ENCODE measurements around the gene SHROOM3. TPM values are rescaled to one million over a fixed set of nuclear protein-coding genes. Genes with fewer than 3 reads are reported as not detected.

Gene SHROOM3
- polyA plus RNA-seq, 1 experiment, result 9.5 TPM

- Histone ChIP-seq H3K27ac (ENCODE audit: low read depth, low read length) (no peak overlapping the region), H3K9me3 (ENCODE audit: control insufficient read depth, insufficient read depth, low read length) (no peaks in the 10 kb centered on the region), H3K4me3 (ENCODE audit: low read depth, low read length) (no peak overlapping the region), H3K27me3 (ENCODE audit: control insufficient read depth, insufficient read depth, low read length) (no peaks in the 10 kb centered on the region)
- ChIA-PET POLR2A (no interaction called here), CTCF (interaction anchor here (1.3 to 1.4 kb wide), 2 partner anchors 242 to 528 kb away, joined by 4 to 5 read pairs; no protein-coding TSS in a partner anchor)
- TF ChIP-seq, protein P1, sequence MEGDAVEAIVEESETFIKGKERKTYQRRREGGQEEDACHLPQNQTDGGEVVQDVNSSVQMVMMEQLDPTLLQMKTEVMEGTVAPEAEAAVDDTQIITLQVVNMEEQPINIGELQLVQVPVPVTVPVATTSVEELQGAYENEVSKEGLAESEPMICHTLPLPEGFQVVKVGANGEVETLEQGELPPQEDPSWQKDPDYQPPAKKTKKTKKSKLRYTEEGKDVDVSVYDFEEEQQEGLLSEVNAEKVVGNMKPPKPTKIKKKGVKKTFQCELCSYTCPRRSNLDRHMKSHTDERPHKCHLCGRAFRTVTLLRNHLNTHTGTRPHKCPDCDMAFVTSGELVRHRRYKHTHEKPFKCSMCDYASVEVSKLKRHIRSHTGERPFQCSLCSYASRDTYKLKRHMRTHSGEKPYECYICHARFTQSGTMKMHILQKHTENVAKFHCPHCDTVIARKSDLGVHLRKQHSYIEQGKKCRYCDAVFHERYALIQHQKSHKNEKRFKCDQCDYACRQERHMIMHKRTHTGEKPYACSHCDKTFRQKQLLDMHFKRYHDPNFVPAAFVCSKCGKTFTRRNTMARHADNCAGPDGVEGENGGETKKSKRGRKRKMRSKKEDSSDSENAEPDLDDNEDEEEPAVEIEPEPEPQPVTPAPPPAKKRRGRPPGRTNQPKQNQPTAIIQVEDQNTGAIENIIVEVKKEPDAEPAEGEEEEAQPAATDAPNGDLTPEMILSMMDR (IDR thresholded peaks at IDR 0.05; ENCODE audit: low read depth, low read length), result no peak
- DNase-seq (ENCODE audit: low read depth, low spot score), result no peak
Measured at GRCh38 chr4:76515975-76516843, 81.2 kb downstream of the SHROOM3 start.

DNA sequence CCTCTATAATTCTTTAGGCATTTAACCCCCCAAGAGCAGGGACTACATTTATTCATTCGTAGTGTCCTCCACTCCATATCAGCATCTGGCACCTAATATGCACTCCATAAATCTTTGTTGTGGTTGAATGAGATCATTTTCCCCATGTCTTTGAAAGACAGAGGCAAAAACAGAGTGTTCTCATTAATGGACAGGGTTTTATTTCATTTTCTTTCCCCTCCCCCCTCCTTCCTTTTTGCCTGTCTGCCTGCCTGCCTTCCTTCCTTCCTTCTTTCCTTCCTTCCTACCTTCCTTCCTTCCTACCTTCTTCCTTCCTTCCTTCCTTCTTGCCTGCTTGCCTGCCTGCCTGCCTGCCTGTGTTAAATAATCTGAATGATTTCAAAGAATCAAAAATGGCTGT, 83.2 kb downstream of the SHROOM3 start:
- Histone ChIP-seq H3K27me3 (ENCODE audit: control insufficient read depth, insufficient read depth, low read length) (no peaks in the 10 kb centered on the region), H3K27ac (ENCODE audit: low read depth, low read length) (no peak overlapping the region), H3K9me3 (ENCODE audit: control insufficient read depth, insufficient read depth, low read length) (no peaks in the 10 kb centered on the region), H3K4me3 (ENCODE audit: low read depth, low read length) (no peak overlapping the region)
- ChIA-PET CTCF (interaction anchor here (3.4 kb wide), 1 partner anchor 14 kb away, joined by 14 read pairs; no protein-coding TSS in a partner anchor), POLR2A (no interaction called here)
- no peak for DNase-seq (ENCODE audit: low read depth, low spot score)
- TF ChIP-seq, protein P1 (IDR thresholded peaks at IDR 0.05; ENCODE audit: low read depth, low read length), result no peak

- TF ChIP-seq, protein P1 (IDR thresholded peaks at IDR 0.05; ENCODE audit: low read depth, low read length), result no peak
- no peaks in the 10 kb centered on the region for H3K9me3 ChIP-seq (ENCODE audit: control insufficient read depth, insufficient read depth, low read length)
- POLR2A ChIA-PET, result no interaction called here
- no peak overlapping the region for H3K4me3 ChIP-seq (ENCODE audit: low read depth, low read length)
- CTCF ChIA-PET, result no interaction called here
- H3K27me3 ChIP-seq (ENCODE audit: control insufficient read depth, insufficient read depth, low read length), result no peaks in the 10 kb centered on the region
- DNase-seq (ENCODE audit: low read depth, low spot score), result no peak
- H3K27ac ChIP-seq (ENCODE audit: low read depth, low read length), result no peak overlapping the region
Measured at GRCh38 chr4:76523593-76523992, 88.6 kb downstream of the SHROOM3 start.

DNA sequence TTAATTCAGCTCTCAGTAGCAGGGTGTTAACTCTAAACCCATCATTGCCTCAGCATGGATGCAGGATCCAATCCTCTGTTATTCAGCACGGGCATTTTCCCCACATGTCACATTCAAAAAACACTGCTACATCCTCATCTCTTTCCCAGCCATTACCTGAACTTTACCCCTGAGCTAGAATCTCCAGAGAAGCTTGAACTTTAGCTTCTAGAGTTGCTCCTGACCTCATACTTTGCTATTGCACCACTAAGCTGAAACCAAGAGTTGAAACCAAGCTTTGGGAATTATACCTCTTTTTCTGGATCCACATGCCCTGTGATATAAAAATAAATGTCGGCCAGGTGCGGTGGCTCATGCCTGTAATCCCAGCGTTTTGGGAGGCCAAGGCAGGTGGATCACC, 90.7 kb downstream of the SHROOM3 start:
- H3K27ac ChIP-seq (ENCODE audit: low read depth, low read length), result no peak overlapping the region
- no peaks in the 10 kb centered on the region for H3K9me3 ChIP-seq (ENCODE audit: control insufficient read depth, insufficient read depth, low read length)
- TF ChIP-seq, protein P1 (IDR thresholded peaks at IDR 0.05; ENCODE audit: low read depth, low read length), result no peak
- POLR2A ChIA-PET, result no interaction called here
- CTCF ChIA-PET, result no interaction called here
- no peak for DNase-seq (ENCODE audit: low read depth, low spot score)
- no peak overlapping the region for H3K4me3 ChIP-seq (ENCODE audit: low read depth, low read length)
- H3K27me3 ChIP-seq (ENCODE audit: control insufficient read depth, insufficient read depth, low read length), result no peaks in the 10 kb centered on the region

DNA sequence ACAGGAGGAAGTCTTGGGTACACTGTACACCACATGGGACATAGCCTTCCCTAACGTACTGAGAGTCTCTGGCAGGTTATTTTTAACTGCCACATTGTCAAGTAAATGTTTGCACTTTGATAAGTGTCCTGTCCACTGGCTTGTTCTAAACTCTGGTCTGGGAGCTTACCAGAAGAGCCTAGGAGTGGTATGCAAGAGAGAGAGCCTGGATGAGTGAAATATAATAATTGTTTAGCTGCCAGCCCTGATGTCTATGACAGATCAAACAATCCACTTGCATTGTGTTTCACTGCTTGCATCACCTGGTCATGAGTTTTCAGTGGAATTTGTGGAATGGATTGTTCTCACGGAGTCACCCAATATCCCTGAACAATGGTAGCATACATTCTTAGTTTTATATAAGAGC, 91.6 kb downstream of the SHROOM3 start:
- Histone ChIP-seq H3K27ac (ENCODE audit: low read depth, low read length) (no peak overlapping the region), H3K9me3 (ENCODE audit: control insufficient read depth, insufficient read depth, low read length) (no peaks in the 10 kb centered on the region)

More for the DNA sequence above, 91.6 kb downstream of the SHROOM3 start:
- TF ChIP-seq, protein P1 (IDR thresholded peaks at IDR 0.05; ENCODE audit: low read depth, low read length), result no peak
- ChIA-PET POLR2A (no interaction called here), CTCF (interaction anchor here (0.6 kb wide), 1 partner anchor 195 kb away, joined by 3 read pairs; no protein-coding TSS in a partner anchor)
- H3K4me3 ChIP-seq (ENCODE audit: low read depth, low read length), result no peak overlapping the region
- no peaks in the 10 kb centered on the region for H3K27me3 ChIP-seq (ENCODE audit: control insufficient read depth, insufficient read depth, low read length)
- DNase-seq (ENCODE audit: low read depth, low spot score), result peak; percentile 13
